Gastrocnemius medialis (tissue), 4 donors: ENCODE measurements around the gene ZDHHC6. TPM values are rescaled to one million over a fixed set of nuclear protein-coding genes. Genes with fewer than 3 reads are reported as not detected.

Experiments
- ATAC-seq, 2 donors: fragments of 150-250 bp; one replicate each; pipeline ENCODE4 v1.9.1; 2016
- DNase-seq, 2 donors: peaks; one replicate each; pipeline ENCODE4 v3.0.0-alpha.2; 2019
- H3K27ac ChIP-seq, 4 donors: fragments of 200-600 bp; sonication (generic); 1 replicate in 1 of 4; 2 replicates in 3 of 4; pipeline ENCODE4 v1.5.1; 2016 to 2018; ENCODE audit warnings: mild to moderate bottlenecking in 2 of 4, moderate library complexity in 1 of 4
- H3K27me3 ChIP-seq, 3 donors: fragments of 200-600 bp; sonication (generic) in 2 of 3; 1 replicate in 1 of 3; 2 replicates in 2 of 3; pipeline versions ENCODE4 v1.5.1 to v1.6.0; 2016 to 2019; ENCODE audit warnings: mild to moderate bottlenecking in 1 of 3, moderate library complexity in 1 of 3
- H3K36me3 ChIP-seq, 2 donors: fragments of 200-600 bp; sonication (generic) in 1 of 2; one replicate each; pipeline ENCODE4 v1.5.1; 2017 to 2018
- H3K4me1 ChIP-seq, 2 donors: fragments of 200-600 bp; sonication (generic) in 1 of 2; one replicate each; pipeline ENCODE4 v1.5.1; 2016 to 2017; ENCODE audit warnings: mild to moderate bottlenecking in 2 of 2
- H3K4me3 ChIP-seq, 4 donors: fragments of 200-600 bp; sonication (generic) in 3 of 4; 1 replicate in 1 of 4; 2 replicates in 3 of 4; pipeline ENCODE4 v1.5.1; 2016 to 2019; ENCODE audit warnings: mild to moderate bottlenecking in 2 of 4
- H3K9me3 ChIP-seq, 3 donors: fragments of 200-600 bp; sonication (generic) in 2 of 3; 1 replicate in 1 of 3; 2 replicates in 2 of 3; pipeline ENCODE4 v1.5.1; 2016 to 2019
- CTCF ChIP-seq, 5 experiments: fragments of 450-650 bp in 3 of 5; fragments of 200-600 bp in 2 of 5; sonication (generic) in 2 of 5; IDR thresholded peaks in 4 of 5; conservative IDR thresholded peaks in 1 of 5; 1 replicate in 4 of 5; 2 replicates in 1 of 5; pipeline ENCODE4 v1.5.1; 2016 to 2019; ENCODE audit warnings: antibody characterized with exemption in 5 of 5, mild to moderate bottlenecking in 3 of 5, moderate library complexity in 3 of 5
- POLR2A ChIP-seq, 2 donors: fragments of 450-650 bp; IDR thresholded peaks; one replicate each; pipeline ENCODE4 v1.6.1; 2017; ENCODE audit warnings: antibody characterized with exemption in 2 of 2, mild to moderate bottlenecking in 2 of 2, moderate library complexity in 2 of 2
- in situ Hi-C, 4 donors: fragments of 200-750 bp; cut with MboI; loops; one replicate each; pipeline versions ENCODE4 v1.15.0 to v1.8.0; 2017; ENCODE audit warnings: low sequenced_read_pairs in 4 of 4
- intact Hi-C: fragments of 100-400 bp; cut with DNase I; formaldehyde crosslinking; loops from one replicate; pipeline ENCODE4 v1.15.1; 2023; ENCODE audit warnings: low total_unique reads
- total RNA-seq, 4 donors: library from RNA; depleted of rRNA; stranded (reverse); fragments of >200 nt; gene quantifications; one replicate each; pipeline versions ENCODE4 v1.1.0 to v1.2.3, GENCODE V29; 2016

The ZDHHC6 gene
- total RNA-seq, 4 donors from 2014 or later, result 7.4 to 11.7 (median 9.7) TPM

- ATAC-seq, result no peak
- TF ChIP-seq CTCF (IDR thresholded peaks at IDR 0.05 in 4 of 5, conservative IDR thresholded peaks at IDR 0.05 in 1 of 5) (no peak), POLR2A (IDR thresholded peaks at IDR 0.05) (no peak)
- Histone ChIP-seq H3K4me1 (peaks cover 18 to 19% of the 10 kb centered on the region in 2 donors), H3K36me3 (peaks cover 0 to 12% of the 10 kb centered on the region in 2 donors), H3K9me3 (no peaks in the 10 kb centered on the region), H3K27me3 (no peaks in the 10 kb centered on the region), H3K27ac (no peak overlapping the region), H3K4me3 (no peak overlapping the region)
- no peak for DNase-seq
- intact Hi-C loops, result loop anchor here (5.0 kb wide), 1 partner anchor 267 kb away; the partner anchor contains the start of gene GPAM
- in situ Hi-C loops, result loop anchor here in 3 of 4 donors (25.0 kb wide), 1 partner anchor 262 kb away; the partner anchor contains the start of gene GPAM (in 3 of the 3)
Observed at GRCh38 chr10:112448888-112449287, 2.2 kb upstream of the ZDHHC6 start.

DNA sequence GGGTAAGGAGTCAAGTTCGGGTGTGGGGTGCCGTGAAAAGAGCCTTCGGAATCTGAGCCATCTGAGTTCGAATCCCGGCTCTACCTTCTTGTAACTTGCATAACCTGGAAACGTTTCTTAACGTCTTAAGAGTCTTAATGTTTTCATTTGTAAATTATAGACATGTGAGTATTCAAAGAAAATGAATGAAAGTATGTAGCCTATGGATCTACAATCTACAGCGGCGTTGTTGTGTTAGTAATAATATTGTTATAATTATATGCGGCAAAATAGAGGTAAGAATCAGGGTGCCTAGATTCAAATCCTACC, 860 bp upstream of the ZDHHC6 start:
- intact Hi-C loops, result loop anchor here (5.0 kb wide), 1 partner anchor 265 kb away; the partner anchor contains the start of gene GPAM

GRCh38 chr10:112446055-112446854, 459 bp downstream of the ZDHHC6 start:
- Histone ChIP-seq H3K4me1 (peaks cover 18 to 19% of the 10 kb centered on the region in 2 donors), H3K4me3 (peak overlapping the region; percentile 65 to 100 (median 92)), H3K27me3 (no peaks in the 10 kb centered on the region), H3K27ac (peak overlapping the region; percentile 88 to 95 (median 92)), H3K9me3 (no peaks in the 10 kb centered on the region), H3K36me3 (peaks cover 0 to 38% of the 10 kb centered on the region in 2 donors)
- in situ Hi-C loops, result loop anchor here in 3 of 4 donors (25.0 kb wide), 1 partner anchor 259 kb away; the partner anchor contains the start of gene GPAM (in 3 of the 3)
- DNase-seq (no peak), ATAC-seq (peak; percentile 37 to 55)
- TF ChIP-seq POLR2A (IDR thresholded peaks at IDR 0.05), result peak in 1 of 2 donors; percentile 41
- TF ChIP-seq CTCF (IDR thresholded peaks at IDR 0.05 in 4 of 5, conservative IDR thresholded peaks at IDR 0.05 in 1 of 5), result no peak
- intact Hi-C loops, result loop anchor here (1.0 to 5.0 kb wide), 2 partner anchors 26 to 264 kb away; partner anchors contain the start of gene GPAM

More for the DNA sequence above, 860 bp upstream of the ZDHHC6 start:
- TF ChIP-seq CTCF (IDR thresholded peaks at IDR 0.05 in 4 of 5, conservative IDR thresholded peaks at IDR 0.05 in 1 of 5), result no peak
- no peak for TF ChIP-seq POLR2A (IDR thresholded peaks at IDR 0.05)
- in situ Hi-C loops, result loop anchor here in 3 of 4 donors (25.0 kb wide), 1 partner anchor 260 kb away; the partner anchor contains the start of gene GPAM (in 3 of the 3)
- H3K27ac ChIP-seq, result peak overlapping the region; percentile 88 to 95 (median 92)
- DNase-seq (no peak), ATAC-seq (no peak)
- no peaks in the 10 kb centered on the region for H3K27me3 ChIP-seq
- peaks cover 18 to 19% of the 10 kb centered on the region in 2 donors for H3K4me1 ChIP-seq
- no peaks in the 10 kb centered on the region for H3K9me3 ChIP-seq
- peaks cover 0 to 25% of the 10 kb centered on the region in 2 donors for H3K36me3 ChIP-seq
- H3K4me3 ChIP-seq, result peak overlapping the region; percentile 65 to 100 (median 92)

DNA sequence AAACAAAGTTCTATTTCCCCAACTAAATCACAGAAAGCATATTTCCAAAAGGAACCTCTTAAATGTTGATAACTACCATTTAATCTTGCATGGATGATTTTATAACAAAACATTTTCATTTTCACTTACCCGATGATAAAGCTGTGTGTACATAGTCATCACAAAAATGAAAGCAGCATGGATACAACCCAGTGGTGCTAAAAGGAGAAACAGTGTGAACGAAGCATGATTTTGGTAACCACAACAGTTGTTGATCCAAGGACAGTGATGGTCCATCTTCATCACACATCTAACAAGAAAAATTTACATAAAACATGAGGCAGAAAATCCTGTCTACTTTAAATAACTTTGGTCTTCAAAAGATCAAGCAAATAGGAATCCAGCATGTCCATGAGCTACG, 4.7 kb downstream of the ZDHHC6 start:
- peaks cover 5 to 74% of the 10 kb centered on the region in 2 donors for H3K36me3 ChIP-seq
- DNase-seq (no peak), ATAC-seq (no peak)
- peaks cover 8 to 11% of the 10 kb centered on the region in 2 donors for H3K4me1 ChIP-seq
- in situ Hi-C loops (loop anchor here in 3 of 4 donors (25.0 kb wide), 1 partner anchor 255 kb away; the partner anchor contains the start of gene GPAM (in 3 of the 3)), intact Hi-C loops (no loop called here)
- TF ChIP-seq CTCF (IDR thresholded peaks at IDR 0.05 in 4 of 5, conservative IDR thresholded peaks at IDR 0.05 in 1 of 5) (no peak), POLR2A (IDR thresholded peaks at IDR 0.05) (no peak)
- H3K27me3 ChIP-seq, result no peaks in the 10 kb centered on the region
- H3K4me3 ChIP-seq, result no peak overlapping the region
- H3K9me3 ChIP-seq, result no peaks in the 10 kb centered on the region
- H3K27ac ChIP-seq, result no peak overlapping the region
